MM.1S (cell line): ENCODE results near the gene IL22RA2.

Source experiments
- DNase-seq: peaks from one replicate; pipeline ENCODE4 v3.0.0-alpha.2; 2015
- H2AFZ ChIP-seq: fragments of 300-600 bp; sonication (generic); 2 replicates; pipeline ENCODE4 v1.6.0; 2016; ENCODE audit warnings: antibody characterized with exemption, low read length
- H3F3A ChIP-seq: fragments of 300-600 bp; sonication (generic); 2 replicates; pipeline ENCODE4 v1.6.1; 2016; ENCODE audit warnings: mild to moderate bottlenecking, antibody characterized with exemption, low read length, moderate library complexity, mixed read lengths; ENCODE audit not compliant: insufficient read depth
- H3K27ac ChIP-seq: fragments of 300-600 bp; sonication (generic); 2 replicates; pipeline ENCODE4 v1.5.1; 2016; ENCODE audit warnings: mild to moderate bottlenecking, low read length
- H3K27me3 ChIP-seq: fragments of 300-600 bp; sonication (generic); replicated peaks from 2 replicates; pipeline ENCODE4 v1.6.0; 2016; ENCODE audit warnings: low read length; ENCODE audit not compliant: insufficient read depth
- H3K36me3 ChIP-seq: fragments of 300-600 bp; sonication (generic); replicated peaks from 2 replicates; pipeline ENCODE4 v1.6.1; 2016; ENCODE audit warnings: mild to moderate bottlenecking, low read length, mixed read lengths; ENCODE audit not compliant: insufficient read depth
- H3K4me1 ChIP-seq: fragments of 300-600 bp; sonication (generic); 2 replicates; pipeline ENCODE4 v1.6.1; 2016; ENCODE audit warnings: low read length, mixed read lengths
- H3K4me2 ChIP-seq: fragments of 300-600 bp; sonication (generic); 2 replicates; pipeline ENCODE4 v1.6.0; 2016; ENCODE audit warnings: low read depth, low read length
- H3K4me3 ChIP-seq: fragments of 300-600 bp; sonication (generic); 2 replicates; pipeline ENCODE4 v1.5.1; 2016; ENCODE audit warnings: low read length, mixed read lengths
- H3K79me2 ChIP-seq: fragments of 300-600 bp; sonication (generic); 2 replicates; pipeline ENCODE4 v1.6.1; 2016; ENCODE audit warnings: mixed run types, low read length, mixed read lengths
- H3K9ac ChIP-seq: fragments of 300-600 bp; sonication (generic); 2 replicates; pipeline ENCODE4 v1.6.1; 2016; ENCODE audit warnings: low read length, mixed read lengths
- H3K9me2 ChIP-seq: fragments of 300-600 bp; sonication (generic); replicated peaks from 2 replicates; pipeline ENCODE4 v1.6.1; 2016; ENCODE audit warnings: mild to moderate bottlenecking, low read length, mixed read lengths; ENCODE audit not compliant: insufficient read depth
- H3K9me3 ChIP-seq: fragments of 300-600 bp; sonication (generic); replicated peaks from 2 replicates; pipeline ENCODE4 v1.6.1; 2016; ENCODE audit warnings: mild to moderate bottlenecking, low read length, mixed read lengths; ENCODE audit not compliant: insufficient read depth
- H4K20me1 ChIP-seq: fragments of 300-600 bp; sonication (generic); 2 replicates; pipeline ENCODE4 v1.6.1; 2016; ENCODE audit warnings: mild to moderate bottlenecking, low read length, moderate library complexity, mixed read lengths; ENCODE audit not compliant: insufficient read depth
- CTCF ChIP-seq: fragments of 300-600 bp; sonication (generic); IDR thresholded peaks from 2 replicates; pipeline ENCODE4 v1.5.1; 2016; ENCODE audit warnings: antibody characterized with exemption, low read length, mixed read lengths
- EZH2 ChIP-seq: fragments of 300-600 bp; sonication (generic); optimal IDR thresholded peaks from 2 replicates; pipeline ENCODE3; 2017; ENCODE audit warnings: low read depth, mild to moderate bottlenecking, antibody characterized with exemption, low read length, mixed read lengths
- EZH2phosphoT487 ChIP-seq: fragments of 300-600 bp; sonication (generic); IDR thresholded peaks from 2 replicates; pipeline ENCODE4 v1.6.1; 2018; ENCODE audit warnings: antibody characterized with exemption, low read length

IL22RA2 gene

GRCh38 chr6:137213813-137214212, 40.4 kb upstream of the IL22RA2 start:
- H3F3A ChIP-seq = no peaks in the 10 kb centered on the region
- no peaks in the 10 kb centered on the region for H3K9me3 ChIP-seq
- no peak overlapping the region for H2AFZ ChIP-seq
- H3K4me1 ChIP-seq = peaks cover 4% of the 10 kb centered on the region; the same call in 1 of the 2 replicates
- no peak for DNase-seq
- H3K36me3 ChIP-seq = no peaks in the 10 kb centered on the region
- no peak overlapping the region for H3K9ac ChIP-seq
- no peaks in the 10 kb centered on the region for H4K20me1 ChIP-seq
- no peaks in the 10 kb centered on the region for H3K9me2 ChIP-seq
- H3K27me3 ChIP-seq = no peaks in the 10 kb centered on the region
- H3K79me2 ChIP-seq = peaks cover 46% of the 10 kb centered on the region
- H3K4me3 ChIP-seq = no peak overlapping the region
- no peak for TF ChIP-seq CTCF
- no peak for TF ChIP-seq EZH2
- TF ChIP-seq EZH2phosphoT487 = no peak
- H3K27ac ChIP-seq = no peak overlapping the region
- no peak overlapping the region for H3K4me2 ChIP-seq

GRCh38 chr6:137213331-137213740, 39.9 kb upstream of the IL22RA2 start:
- no peak for TF ChIP-seq CTCF
- TF ChIP-seq EZH2 = no peak
- no peak for TF ChIP-seq EZH2phosphoT487
- no peaks in the 10 kb centered on the region for H3K9me2 ChIP-seq
- H3K9me3 ChIP-seq = no peaks in the 10 kb centered on the region
- peaks cover 41% of the 10 kb centered on the region for H3K79me2 ChIP-seq
- no peak overlapping the region for H3K9ac ChIP-seq
- DNase-seq = no peak
- H3F3A ChIP-seq = no peaks in the 10 kb centered on the region
- no peaks in the 10 kb centered on the region for H4K20me1 ChIP-seq
- H3K4me1 ChIP-seq = peaks cover 4% of the 10 kb centered on the region; the same call in 1 of the 2 replicates
- no peaks in the 10 kb centered on the region for H3K27me3 ChIP-seq
- H3K36me3 ChIP-seq = no peaks in the 10 kb centered on the region
- H3K4me3 ChIP-seq = no peak overlapping the region
- H2AFZ ChIP-seq = no peak overlapping the region
- H3K27ac ChIP-seq = no peak overlapping the region
- H3K4me2 ChIP-seq = no peak overlapping the region

GRCh38 chr6:137211910-137212309, 38.5 kb upstream of the IL22RA2 start:
- Histone ChIP-seq H2AFZ (no peak overlapping the region), H3F3A (no peaks in the 10 kb centered on the region), H3K4me2 (no peak overlapping the region), H3K27ac (no peak overlapping the region), H4K20me1 (no peaks in the 10 kb centered on the region), H3K27me3 (no peaks in the 10 kb centered on the region), H3K4me1 (no peaks in the 10 kb centered on the region), H3K4me3 (no peak overlapping the region), H3K9me3 (no peaks in the 10 kb centered on the region), H3K9me2 (no peaks in the 10 kb centered on the region), H3K79me2 (peaks cover 28% of the 10 kb centered on the region), H3K36me3 (no peaks in the 10 kb centered on the region), H3K9ac (no peak overlapping the region)
- DNase-seq = no peak
- TF ChIP-seq CTCF (no peak), EZH2phosphoT487 (no peak), EZH2 (no peak)
